ACHN (cell line): ENCODE results near the gene SEPHS1.
"Not testable (repeated sequence)": the region's sequence is repeated elsewhere in the genome, so short reads cannot be mapped to it uniquely, and the experiment has no call there.

Experiments used
- DNase-seq: peaks from one replicate; pipeline ENCODE4 v3.0.0-alpha.2; 2015
- in situ Hi-C: cut with HindIII; loops from 2 replicates; pipeline ENCODE4 v1.10.0; 2017; ENCODE audit warnings: low sequenced_read_pairs, low pct_ligation_motif_present, low pct_unique_long_range_greater_than_20kb

The SEPHS1 gene

GRCh38 chr10:13348216-13349017, at the start of gene SEPHS1:
Gene SEPHS1, minus strand, starts transcription at chr10:13348293. Its CDS starts 3,343 bp downstream, at chr10:13344950.
- in situ Hi-C loops: no loop called here
- DNase-seq: peak; percentile 68

- in situ Hi-C loops: no loop called here
- no peak for DNase-seq
These were observed 49.0 kb upstream of the SEPHS1 start for GRCh38 chr10:13397052-13397451.

GRCh38 chr10:13396369-13396768, 48.3 kb upstream of the SEPHS1 start:
- in situ Hi-C loops: no loop called here
- DNase-seq: no peak

DNA sequence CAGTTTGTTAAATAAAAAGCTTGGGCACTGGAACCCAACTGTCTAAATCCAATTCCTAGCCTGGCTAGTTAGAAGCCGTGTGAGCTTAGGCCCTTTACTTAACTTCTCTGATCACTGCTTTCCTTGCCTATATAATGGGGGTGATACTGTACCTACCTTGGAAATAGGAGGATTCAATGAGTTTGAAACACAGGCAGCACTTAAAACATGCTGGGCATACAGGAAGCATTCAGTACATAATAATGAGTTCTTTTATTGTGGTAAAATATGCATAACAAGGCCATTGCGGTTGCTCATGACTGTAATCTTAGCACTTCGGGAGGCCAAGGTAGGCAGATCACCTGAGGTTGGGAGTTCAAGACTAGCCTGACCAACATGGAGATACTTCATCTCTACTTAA, 47.4 kb upstream of the SEPHS1 start:
- DNase-seq: no peak
- in situ Hi-C loops: no loop called here

DNA sequence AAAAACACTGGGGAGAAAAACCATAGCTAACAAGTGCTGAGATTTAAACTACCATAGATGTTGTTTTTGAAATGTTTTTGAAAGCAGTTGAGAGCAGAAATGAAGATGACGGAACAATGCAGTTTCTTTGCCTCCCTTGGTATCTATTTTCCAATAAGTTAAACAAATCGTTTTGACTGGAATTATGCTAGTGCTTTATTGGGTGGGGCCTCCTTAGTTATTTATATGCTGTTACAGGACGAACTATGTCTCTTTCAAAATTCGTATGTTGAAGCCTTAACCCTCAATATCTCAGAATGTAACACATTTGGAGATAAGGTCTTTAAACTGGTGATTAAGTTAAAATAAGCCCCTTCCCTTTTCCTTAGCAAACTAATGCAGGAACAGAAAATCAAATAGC, 45.5 kb upstream of the SEPHS1 start:
- in situ Hi-C loops: no loop called here
- DNase-seq: no peak

DNA sequence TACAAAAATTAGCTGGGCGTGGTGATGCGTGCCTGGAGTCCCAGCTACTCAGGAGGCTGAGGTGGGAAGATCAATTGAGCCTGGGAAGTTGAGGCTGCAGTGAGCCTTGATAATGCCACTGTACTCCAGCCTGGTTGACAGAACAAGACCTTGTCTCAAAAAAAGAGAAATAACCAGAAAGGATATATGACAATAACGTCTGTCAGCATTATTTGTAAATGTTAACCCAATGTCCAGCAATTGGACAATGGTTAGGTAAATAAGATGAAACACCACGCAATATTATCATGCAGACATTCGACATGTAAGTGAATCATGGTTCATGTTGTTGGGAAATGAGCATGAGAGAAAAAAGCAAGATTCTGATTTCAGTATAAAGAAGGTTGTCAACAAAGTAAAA, 44.6 kb upstream of the SEPHS1 start:
- DNase-seq: no peak
- in situ Hi-C loops: no loop called here

GRCh38 chr10:13390604-13391522, 42.8 kb upstream of the SEPHS1 start:
- in situ Hi-C loops: no loop called here
- DNase-seq: peak; percentile 44

DNA sequence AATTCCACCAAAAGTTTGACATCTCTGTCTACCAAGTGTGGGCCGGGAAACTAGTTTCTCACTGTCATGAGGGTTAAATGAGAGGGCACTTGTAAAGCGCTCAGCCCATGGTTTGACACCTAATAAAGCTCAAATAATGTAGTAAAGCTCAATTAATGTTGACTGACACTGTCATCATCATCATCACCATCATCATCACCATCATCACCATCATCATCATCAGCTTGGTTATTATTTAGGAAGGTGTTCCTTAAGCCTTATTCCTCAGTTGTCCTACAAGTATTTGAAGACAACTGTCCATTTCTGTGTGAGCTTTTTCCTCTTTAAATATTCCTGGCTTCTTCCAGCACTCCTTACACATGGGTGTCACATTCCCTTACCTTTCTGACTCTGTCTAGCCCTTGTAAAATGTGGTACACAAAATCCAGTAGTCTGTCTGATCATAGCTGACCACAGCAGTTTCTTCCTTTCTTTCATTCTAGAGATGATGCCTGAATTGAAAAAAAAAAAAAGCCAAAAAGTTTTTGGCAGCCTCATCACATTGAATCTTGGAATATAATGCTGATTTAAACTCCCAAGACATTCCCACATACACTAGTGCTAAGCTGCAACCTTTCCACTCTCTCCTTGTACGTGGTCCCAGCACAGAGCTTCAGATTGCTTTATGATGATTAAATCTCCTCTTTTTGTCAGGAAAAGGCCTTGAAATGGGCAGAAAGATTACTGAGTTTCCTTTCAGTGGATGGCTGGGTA, 40.6 kb upstream of the SEPHS1 start:
- in situ Hi-C loops: no loop called here

DNA sequence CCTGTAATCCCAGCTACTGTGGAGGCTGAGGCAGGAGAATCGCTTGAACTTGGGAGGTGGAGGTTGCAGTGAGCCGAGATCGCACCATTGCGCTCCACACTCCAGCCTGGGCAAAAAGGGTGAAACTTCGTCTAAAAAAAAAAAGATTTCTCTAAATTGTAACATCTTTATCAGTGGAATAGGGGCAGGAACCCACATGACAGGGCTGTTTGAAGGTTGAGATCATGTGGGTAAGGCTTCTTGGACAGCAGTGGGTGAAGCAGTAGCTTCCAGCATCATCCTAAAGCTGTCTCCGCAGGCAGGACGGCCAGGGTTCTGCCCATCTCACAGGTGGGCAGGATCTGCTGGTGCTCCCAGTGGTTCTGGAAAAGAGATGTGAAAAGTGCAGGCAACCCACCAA, 37.9 kb upstream of the SEPHS1 start:
- no peak for DNase-seq
- in situ Hi-C loops: no loop called here

More for the DNA sequence above, 40.6 kb upstream of the SEPHS1 start:
- no peak for DNase-seq

DNA sequence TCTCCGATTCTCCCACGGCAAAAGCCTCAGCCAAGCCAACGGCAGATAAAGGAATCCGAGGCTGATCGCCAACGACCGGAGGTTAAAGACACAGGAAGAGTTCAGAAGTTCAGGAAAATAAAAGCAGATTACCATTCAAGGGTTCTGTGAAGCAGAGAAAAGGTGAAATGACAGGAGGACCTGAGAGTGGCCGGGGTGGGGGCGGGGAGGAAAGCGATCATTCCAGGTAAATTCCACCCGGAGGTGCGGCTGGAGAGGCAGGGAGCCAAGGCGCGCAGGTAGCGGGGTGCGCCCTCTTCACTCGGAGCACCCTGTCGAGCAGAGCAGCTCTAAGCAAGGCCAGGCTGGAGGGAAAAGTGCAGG, 35.3 kb upstream of the SEPHS1 start:
- no peak for DNase-seq
- in situ Hi-C loops: no loop called here

GRCh38 chr10:13382703-13383398, 34.8 kb upstream of the SEPHS1 start:
- peak; percentile 2 for DNase-seq
- in situ Hi-C loops: no loop called here

DNA sequence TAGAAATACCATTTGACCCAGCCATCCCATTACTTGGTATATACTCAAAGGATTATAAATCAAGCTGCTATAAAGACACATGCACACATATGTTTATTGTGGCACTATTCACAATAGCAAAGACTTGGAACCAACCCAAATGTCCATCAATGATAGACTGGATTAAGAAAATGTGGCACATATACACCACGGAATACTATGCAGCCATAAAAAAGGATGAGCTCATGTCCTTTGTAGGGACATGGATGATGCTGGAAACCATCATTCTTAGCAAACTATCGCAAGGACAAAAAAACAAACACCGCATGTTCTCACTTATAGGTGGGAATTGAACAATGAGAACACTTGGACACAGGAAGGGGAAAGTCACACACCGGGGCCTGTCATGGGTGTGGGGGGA, 31.0 kb upstream of the SEPHS1 start:
- in situ Hi-C loops, DNase-seq: not testable (repeated sequence)

GRCh38 chr10:13376746-13377145, 28.7 kb upstream of the SEPHS1 start:
- no peak for DNase-seq
- in situ Hi-C loops: no loop called here

- in situ Hi-C loops: no loop called here
- DNase-seq: no peak
These were observed 28.2 kb upstream of the SEPHS1 start for GRCh38 chr10:13376297-13376696.

DNA sequence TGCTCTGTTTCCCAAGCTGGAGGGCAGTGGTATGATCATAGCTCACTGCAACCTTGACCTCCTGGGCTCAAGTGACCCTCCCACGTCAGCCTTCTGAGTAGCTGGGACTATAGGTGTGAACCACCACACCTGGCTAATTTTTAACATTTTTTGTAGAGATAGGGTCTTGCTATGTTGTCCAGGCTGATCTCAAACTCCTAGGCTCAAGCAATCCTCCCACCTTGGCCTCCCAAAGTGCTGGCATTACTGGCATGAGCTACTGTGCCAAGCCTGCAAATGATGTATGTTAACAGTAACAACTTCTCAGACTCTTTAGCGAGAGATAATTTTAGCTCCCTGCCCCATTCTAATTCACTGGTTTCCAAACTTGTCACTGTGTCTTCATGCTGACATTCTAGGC, 27.7 kb upstream of the SEPHS1 start:
- in situ Hi-C loops: no loop called here
- DNase-seq: no peak

DNA sequence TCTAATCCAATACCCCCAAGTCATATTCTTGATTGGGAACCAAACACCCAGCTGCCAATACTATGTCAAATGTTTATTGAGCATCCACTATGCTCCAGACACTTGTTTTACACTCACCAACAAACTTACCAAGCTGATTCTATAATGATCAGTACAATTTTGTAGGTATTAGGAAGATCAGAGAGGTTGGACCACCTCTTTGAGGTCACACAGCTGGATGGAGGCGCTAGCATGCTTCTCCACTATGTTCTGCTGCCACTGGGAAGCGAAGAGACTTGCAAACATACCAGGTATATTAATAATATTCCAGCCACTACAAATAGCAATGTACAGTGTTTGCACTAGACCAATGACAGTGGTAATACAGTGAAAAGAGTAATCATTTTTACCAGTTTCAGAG, 25.6 kb upstream of the SEPHS1 start:
- DNase-seq: no peak
- in situ Hi-C loops: no loop called here

DNA sequence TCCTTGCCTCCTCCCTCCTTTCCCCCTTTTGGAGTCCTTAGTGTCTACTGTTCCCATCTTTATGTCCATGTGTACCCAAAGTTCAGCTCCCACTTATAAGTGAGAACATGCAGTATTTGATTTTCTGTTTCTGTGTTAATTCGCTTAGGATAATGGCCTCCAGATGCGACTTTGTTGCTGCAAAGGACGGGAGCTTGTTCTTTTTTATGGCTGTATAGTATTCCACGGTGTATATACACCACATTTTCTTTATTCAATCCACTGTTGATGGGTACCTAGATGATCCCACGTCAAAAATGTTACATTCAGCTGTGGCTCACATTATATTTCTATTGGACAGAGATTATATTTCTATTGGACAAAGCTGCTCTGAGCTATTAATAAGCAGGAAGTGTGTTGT, 24.4 kb upstream of the SEPHS1 start:
- DNase-seq: no peak
- in situ Hi-C loops: no loop called here

GRCh38 chr10:13371897-13372470, 23.9 kb upstream of the SEPHS1 start:
- DNase-seq: peak; percentile 81
- in situ Hi-C loops: no loop called here
